Spinal cord (tissue), 10 donors: Measurements from ENCODE around the gene TMEM117. TPM values are rescaled to one million over a fixed set of nuclear protein-coding genes. Genes with fewer than 3 reads are reported as not detected.

ENCODE experiments used
- DNase-seq, 6 donors: peaks; one replicate each; pipeline versions ENCODE4 v3.0.0 to v3.0.0-alpha.2; 2013 to 2015; ENCODE audit warnings: low spot score in 6 of 6, low read depth in 4 of 6
- H3K27ac ChIP-seq: one replicate; pipeline ENCODE4 v1.5.1; 2013; ENCODE audit warnings: low read depth, low read length, control low read depth
- H3K27me3 ChIP-seq: one replicate; pipeline ENCODE4 v1.6.1; 2013; ENCODE audit warnings: low read length; ENCODE audit not compliant: control insufficient read depth, insufficient read depth
- H3K36me3 ChIP-seq: one replicate; pipeline ENCODE4 v1.6.1; 2013; ENCODE audit warnings: low read length; ENCODE audit not compliant: control insufficient read depth, insufficient read depth
- H3K4me1 ChIP-seq: one replicate; pipeline ENCODE4 v1.6.1; 2013; ENCODE audit warnings: low read length; ENCODE audit not compliant: control insufficient read depth, insufficient read depth
- H3K4me3 ChIP-seq: one replicate; pipeline ENCODE4 v1.5.1; 2013; ENCODE audit warnings: low read depth, low read length, control low read depth
- H3K9me3 ChIP-seq: one replicate; pipeline ENCODE4 v1.6.1; 2013; ENCODE audit warnings: low read length; ENCODE audit not compliant: control insufficient read depth, insufficient read depth
- WGBS: methylation state at CpG from one replicate; pipeline ENCODE4 v1.1.5; 2013; ENCODE audit warnings: missing lambda C conversion rate; ENCODE audit not compliant: insufficient coverage; 5-methylcytosine and 5-hydroxymethylcytosine counted together
- polyA plus RNA-seq, 2 donors: library from polyadenylated mRNA; unstranded; fragments of 120-200 nt; gene quantifications; one replicate each; pipeline ENCODE4 v1.2.1, GENCODE V29; 2013; ENCODE audit not compliant: insufficient read length in 2 of 2
- total RNA-seq, 2 donors: library from RNA; depleted of rRNA in 1 of 2; stranded (reverse); fragments of 120-200 nt in 1 of 2; fragments of >200 nt in 1 of 2; gene quantifications; one replicate each; pipeline versions ENCODE4 v1.2.3 to v1.2.4, GENCODE V29; 2013 to 2014
- donor health status: healthy.

The TMEM117 gene
- total and polyA plus RNA-seq, 4 donors = 14.7 to 52.8 (median 23.1) TPM

GRCh38 chr12:44296624-44297197 is 460.8 kb downstream of the TMEM117 start:
- H3K4me1 ChIP-seq = no peaks in the 10 kb centered on the region
- DNase-seq = no peak
- peaks cover 13% of the 10 kb centered on the region for H3K9me3 ChIP-seq
- H3K27ac ChIP-seq = no peak overlapping the region
- H3K4me3 ChIP-seq = no peak overlapping the region
- 81% methylated on average over 2 of the region's 4 CpGs for WGBS
- H3K27me3 ChIP-seq = no peaks in the 10 kb centered on the region
- H3K36me3 ChIP-seq = no peaks in the 10 kb centered on the region

GRCh38 chr12:44299524-44299923 is 463.6 kb downstream of the TMEM117 start:
- H3K4me1 ChIP-seq = no peaks in the 10 kb centered on the region
- no peak for DNase-seq
- no peaks in the 10 kb centered on the region for H3K27me3 ChIP-seq
- no peaks in the 10 kb centered on the region for H3K36me3 ChIP-seq
- no peak overlapping the region for H3K27ac ChIP-seq
- 80% methylated on average over 1 of the region's 3 CpGs for WGBS
- H3K9me3 ChIP-seq = peaks cover 14% of the 10 kb centered on the region
- no peak overlapping the region for H3K4me3 ChIP-seq

DNA sequence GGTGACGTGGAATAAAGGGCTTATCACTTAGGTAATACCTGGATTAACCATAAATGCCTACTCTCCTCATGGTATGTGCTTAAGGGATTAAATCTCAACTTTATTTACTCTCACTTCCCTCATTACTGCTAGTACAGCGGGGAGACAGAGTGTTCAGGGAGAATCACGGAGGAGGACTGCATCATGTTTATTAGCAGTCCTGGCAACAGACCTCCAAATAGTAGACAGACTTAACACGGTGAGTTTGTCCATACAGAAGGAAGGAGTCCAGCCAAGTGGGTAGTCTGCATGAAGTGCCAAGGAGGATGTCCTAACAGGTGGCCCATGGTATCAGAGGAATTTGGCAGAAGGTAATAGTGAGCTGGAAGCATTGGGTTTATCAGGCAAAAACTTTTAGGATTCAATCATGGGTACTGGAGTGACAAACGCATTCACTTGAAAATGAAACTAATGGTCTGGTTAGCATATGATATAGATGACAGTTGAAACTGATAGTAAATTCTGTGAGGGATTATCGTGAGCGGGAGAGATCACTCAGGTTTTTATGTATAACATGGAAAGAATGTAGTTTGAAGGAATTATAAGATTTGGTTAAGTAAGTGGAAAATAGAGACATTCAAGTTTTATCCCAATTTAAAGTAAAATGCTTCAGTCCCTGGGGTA is 471.8 kb downstream of the TMEM117 start:
- no peak overlapping the region for H3K4me3 ChIP-seq
- WGBS = 88% methylated on average over 4 of the region's 7 CpGs
- H3K27ac ChIP-seq = no peak overlapping the region
- no peaks in the 10 kb centered on the region for H3K4me1 ChIP-seq
- H3K9me3 ChIP-seq = peaks cover 6% of the 10 kb centered on the region
- no peaks in the 10 kb centered on the region for H3K36me3 ChIP-seq
- DNase-seq = no peak
- H3K27me3 ChIP-seq = no peaks in the 10 kb centered on the region

DNA sequence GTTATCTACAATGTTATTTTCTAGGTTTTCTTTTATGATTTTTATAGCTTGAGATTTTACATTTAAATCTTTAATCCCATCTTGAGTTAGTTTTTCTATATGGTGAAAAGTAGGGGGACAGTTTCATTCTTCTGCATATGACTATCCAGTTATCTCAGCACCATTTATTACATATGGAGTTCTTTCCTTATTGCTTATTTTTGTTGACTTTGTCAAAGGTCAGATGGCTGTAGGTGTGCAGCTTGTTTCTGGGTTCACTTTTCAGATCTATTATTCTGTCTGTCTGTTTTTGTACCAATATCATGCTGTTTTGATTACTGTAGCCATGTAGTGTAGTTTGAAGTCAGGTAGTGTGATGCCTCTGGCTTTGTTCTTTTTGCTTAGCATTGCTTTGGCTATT is 477.3 kb downstream of the TMEM117 start:
- Histone ChIP-seq H3K36me3 (no peaks in the 10 kb centered on the region), H3K4me3 (no peak overlapping the region), H3K9me3 (peaks cover 3% of the 10 kb centered on the region), H3K27ac (no peak overlapping the region), H3K27me3 (no peaks in the 10 kb centered on the region), H3K4me1 (no peaks in the 10 kb centered on the region)
- DNase-seq = no peak

- Histone ChIP-seq H3K27me3 (no peaks in the 10 kb centered on the region), H3K36me3 (no peaks in the 10 kb centered on the region), H3K4me3 (no peak overlapping the region), H3K9me3 (peaks cover 3% of the 10 kb centered on the region), H3K4me1 (no peaks in the 10 kb centered on the region), H3K27ac (no peak overlapping the region)
- no CpG with 5 or more reads among the region's 1 CpG for WGBS
- no peak for DNase-seq
These were observed 478.2 kb downstream of the TMEM117 start for GRCh38 chr12:44314007-44314500.

GRCh38 chr12:44317651-44318126 is 481.8 kb downstream of the TMEM117 start:
- Histone ChIP-seq H3K36me3 (no peaks in the 10 kb centered on the region), H3K4me1 (no peaks in the 10 kb centered on the region), H3K4me3 (no peak overlapping the region), H3K27ac (no peak overlapping the region), H3K27me3 (no peaks in the 10 kb centered on the region), H3K9me3 (peaks cover 3% of the 10 kb centered on the region)
- 85% methylated on average over 7 of the region's 7 CpGs for WGBS
- peak in 2 of 6 donors; percentile 40 to 68 for DNase-seq

DNA sequence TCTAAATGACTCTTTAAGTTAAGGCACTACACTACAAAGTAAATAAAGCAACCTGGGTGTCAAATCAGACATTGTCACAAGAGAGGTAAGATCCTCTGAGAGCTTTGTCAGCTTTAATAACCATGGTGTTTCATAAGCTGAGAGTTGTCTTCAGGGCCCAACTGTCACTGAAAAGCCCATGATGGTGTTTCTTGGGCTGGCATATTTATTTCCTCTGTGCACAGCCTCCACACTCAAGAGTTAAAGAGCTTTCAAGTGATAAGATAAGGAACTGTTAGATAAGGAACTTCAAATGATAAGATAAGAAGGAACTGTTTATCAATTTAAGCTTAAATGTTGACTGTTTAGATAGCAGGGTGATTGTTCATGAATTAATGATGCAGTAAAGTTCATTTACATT is 495.4 kb downstream of the TMEM117 start:
- Histone ChIP-seq H3K27me3 (no peaks in the 10 kb centered on the region), H3K4me3 (no peak overlapping the region), H3K27ac (no peak overlapping the region), H3K36me3 (no peaks in the 10 kb centered on the region), H3K4me1 (no peaks in the 10 kb centered on the region), H3K9me3 (no peaks in the 10 kb centered on the region)
- DNase-seq = no peak

DNA sequence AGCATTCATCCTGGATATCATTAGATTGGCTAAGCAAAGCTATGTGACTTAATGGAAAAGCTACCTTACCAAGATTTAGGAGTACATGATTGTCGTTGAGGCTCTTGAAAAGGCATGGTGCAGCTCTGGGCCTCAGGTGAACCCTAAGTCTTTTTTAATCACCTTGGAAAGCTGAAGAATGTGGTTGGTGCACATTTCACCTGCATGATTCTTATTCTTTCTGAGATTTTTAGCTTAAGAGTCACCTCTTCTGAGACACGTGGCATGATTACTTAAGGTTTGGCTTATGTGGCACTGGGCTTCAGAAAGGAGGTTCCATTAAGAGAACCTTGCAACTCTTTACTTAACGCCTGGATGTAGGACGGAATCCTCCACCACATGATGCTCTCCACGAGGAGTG is 498.5 kb downstream of the TMEM117 start:
- Histone ChIP-seq H3K4me3 (no peak overlapping the region), H3K36me3 (no peaks in the 10 kb centered on the region), H3K27ac (no peak overlapping the region), H3K4me1 (no peaks in the 10 kb centered on the region), H3K27me3 (no peaks in the 10 kb centered on the region), H3K9me3 (no peaks in the 10 kb centered on the region)
- 79% methylated on average over 4 of the region's 5 CpGs for WGBS
- DNase-seq = no peak

GRCh38 chr12:44335030-44335429 is 499.1 kb downstream of the TMEM117 start:
- DNase-seq = no peak
- Histone ChIP-seq H3K36me3 (no peaks in the 10 kb centered on the region), H3K4me1 (no peaks in the 10 kb centered on the region), H3K9me3 (no peaks in the 10 kb centered on the region), H3K4me3 (no peak overlapping the region), H3K27ac (no peak overlapping the region), H3K27me3 (no peaks in the 10 kb centered on the region)

DNA sequence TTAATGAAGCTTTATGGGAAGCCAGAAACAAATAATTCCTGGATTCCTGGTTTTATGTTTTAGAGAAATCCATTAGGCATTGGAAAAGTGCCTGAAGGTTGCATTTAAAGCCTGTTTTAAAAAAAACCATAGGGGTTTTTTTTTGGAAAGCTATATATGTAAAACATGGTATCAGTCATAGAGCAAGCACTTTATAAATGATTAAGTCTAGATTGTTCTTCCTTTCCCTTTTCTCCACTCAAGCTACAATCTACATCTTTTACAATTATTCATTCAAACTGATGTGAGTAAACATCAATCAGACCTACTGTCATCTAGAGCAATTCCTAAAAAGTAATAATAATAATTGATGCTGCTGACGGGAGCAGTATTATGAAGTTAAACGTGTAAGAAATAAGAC is 500.7 kb downstream of the TMEM117 start:
- no peaks in the 10 kb centered on the region for H3K9me3 ChIP-seq
- no peak overlapping the region for H3K4me3 ChIP-seq
- DNase-seq = peak in 1 of 6 donors; percentile 32
- no peaks in the 10 kb centered on the region for H3K4me1 ChIP-seq
- no peaks in the 10 kb centered on the region for H3K36me3 ChIP-seq
- WGBS = no CpG with 5 or more reads among the region's 2 CpGs
- H3K27me3 ChIP-seq = no peaks in the 10 kb centered on the region
- no peak overlapping the region for H3K27ac ChIP-seq
